ENCODE measurements around the gene GALNT17.

The GALNT17 gene

GRCh38 chr7:71157757-71158156 is 25.8 kb downstream of the GALNT17 start:
- no peaks in the 10 kb centered on the region for H3K9me2 ChIP-seq (replicated peaks; ENCODE audit: low read depth, low read length)
- H3F3A ChIP-seq (ENCODE audit: low read depth) = no peaks in the 10 kb centered on the region
- no peaks in the 10 kb centered on the region for H3K36me3 ChIP-seq (ENCODE audit: insufficient read depth, low read length)
- no peak overlapping the region for H3K4me2 ChIP-seq (ENCODE audit: low read depth, low read length, poor library complexity, severe bottlenecking)
- no peaks in the 10 kb centered on the region for H3K79me2 ChIP-seq (ENCODE audit: insufficient read depth, low read length)
- peaks cover 6% of the 10 kb centered on the region; the same call in 1 of the 2 replicates for H3K9me3 ChIP-seq (ENCODE audit: insufficient read depth, low read depth, low read length)
- no peaks in the 10 kb centered on the region for H3K4me1 ChIP-seq (ENCODE audit: insufficient read depth, low read length, poor library complexity, severe bottlenecking)
- H2AFZ ChIP-seq (ENCODE audit: low read length) = no peak overlapping the region
- H3K27me3 ChIP-seq (ENCODE audit: insufficient read depth, low read length, poor library complexity, severe bottlenecking) = no peaks in the 10 kb centered on the region
- H4K20me1 ChIP-seq (ENCODE audit: insufficient read depth, low read length, poor library complexity, severe bottlenecking) = no peaks in the 10 kb centered on the region
- no peak overlapping the region for H3K9ac ChIP-seq (ENCODE audit: low read depth, low read length, poor library complexity, severe bottlenecking)
- no peak overlapping the region for H3K4me3 ChIP-seq (ENCODE audit: low read length, poor library complexity, severe bottlenecking)
- no peak for TF ChIP-seq EZH2phosphoT487 (IDR thresholded peaks at IDR 0.05; ENCODE audit: borderline replicate concordance)
- TF ChIP-seq, protein P1, sequence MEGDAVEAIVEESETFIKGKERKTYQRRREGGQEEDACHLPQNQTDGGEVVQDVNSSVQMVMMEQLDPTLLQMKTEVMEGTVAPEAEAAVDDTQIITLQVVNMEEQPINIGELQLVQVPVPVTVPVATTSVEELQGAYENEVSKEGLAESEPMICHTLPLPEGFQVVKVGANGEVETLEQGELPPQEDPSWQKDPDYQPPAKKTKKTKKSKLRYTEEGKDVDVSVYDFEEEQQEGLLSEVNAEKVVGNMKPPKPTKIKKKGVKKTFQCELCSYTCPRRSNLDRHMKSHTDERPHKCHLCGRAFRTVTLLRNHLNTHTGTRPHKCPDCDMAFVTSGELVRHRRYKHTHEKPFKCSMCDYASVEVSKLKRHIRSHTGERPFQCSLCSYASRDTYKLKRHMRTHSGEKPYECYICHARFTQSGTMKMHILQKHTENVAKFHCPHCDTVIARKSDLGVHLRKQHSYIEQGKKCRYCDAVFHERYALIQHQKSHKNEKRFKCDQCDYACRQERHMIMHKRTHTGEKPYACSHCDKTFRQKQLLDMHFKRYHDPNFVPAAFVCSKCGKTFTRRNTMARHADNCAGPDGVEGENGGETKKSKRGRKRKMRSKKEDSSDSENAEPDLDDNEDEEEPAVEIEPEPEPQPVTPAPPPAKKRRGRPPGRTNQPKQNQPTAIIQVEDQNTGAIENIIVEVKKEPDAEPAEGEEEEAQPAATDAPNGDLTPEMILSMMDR (conservative IDR thresholded peaks at IDR 0.05; ENCODE audit: low read length) = no peak

GRCh38 chr7:71165708-71166107 is 33.8 kb downstream of the GALNT17 start:
- Histone ChIP-seq H3K4me2 (ENCODE audit: low read depth, low read length, poor library complexity, severe bottlenecking) (no peak overlapping the region), H4K20me1 (ENCODE audit: insufficient read depth, low read length, poor library complexity, severe bottlenecking) (no peaks in the 10 kb centered on the region), H2AFZ (ENCODE audit: low read length) (no peak overlapping the region), H3K9me2 (replicated peaks; ENCODE audit: low read depth, low read length) (no peaks in the 10 kb centered on the region), H3K36me3 (ENCODE audit: insufficient read depth, low read length) (no peaks in the 10 kb centered on the region), H3K4me1 (ENCODE audit: insufficient read depth, low read length, poor library complexity, severe bottlenecking) (no peaks in the 10 kb centered on the region), H3K4me3 (ENCODE audit: low read length, poor library complexity, severe bottlenecking) (no peak overlapping the region), H3F3A (ENCODE audit: low read depth) (no peaks in the 10 kb centered on the region), H3K9ac (ENCODE audit: low read depth, low read length, poor library complexity, severe bottlenecking) (no peak overlapping the region), H3K79me2 (ENCODE audit: insufficient read depth, low read length) (no peaks in the 10 kb centered on the region), H3K9me3 (ENCODE audit: insufficient read depth, low read depth, low read length) (peaks cover 4% of the 10 kb centered on the region; the same call in 1 of the 2 replicates), H3K27me3 (ENCODE audit: insufficient read depth, low read length, poor library complexity, severe bottlenecking) (no peaks in the 10 kb centered on the region)
- TF ChIP-seq, protein P1 (conservative IDR thresholded peaks at IDR 0.05; ENCODE audit: low read length) = no peak
- no peak for TF ChIP-seq EZH2phosphoT487 (IDR thresholded peaks at IDR 0.05; ENCODE audit: borderline replicate concordance)

- Histone ChIP-seq H3K4me1 (ENCODE audit: insufficient read depth, low read length, poor library complexity, severe bottlenecking) (no peaks in the 10 kb centered on the region), H3K4me2 (ENCODE audit: low read depth, low read length, poor library complexity, severe bottlenecking) (no peak overlapping the region), H3F3A (ENCODE audit: low read depth) (no peaks in the 10 kb centered on the region), H4K20me1 (ENCODE audit: insufficient read depth, low read length, poor library complexity, severe bottlenecking) (no peaks in the 10 kb centered on the region), H3K9me3 (ENCODE audit: insufficient read depth, low read depth, low read length) (peaks cover 8% of the 10 kb centered on the region; the same call in 1 of the 2 replicates), H3K9ac (ENCODE audit: low read depth, low read length, poor library complexity, severe bottlenecking) (no peak overlapping the region), H2AFZ (ENCODE audit: low read length) (no peak overlapping the region), H3K9me2 (replicated peaks; ENCODE audit: low read depth, low read length) (no peaks in the 10 kb centered on the region), H3K36me3 (ENCODE audit: insufficient read depth, low read length) (no peaks in the 10 kb centered on the region), H3K4me3 (ENCODE audit: low read length, poor library complexity, severe bottlenecking) (no peak overlapping the region), H3K79me2 (ENCODE audit: insufficient read depth, low read length) (no peaks in the 10 kb centered on the region), H3K27me3 (ENCODE audit: insufficient read depth, low read length, poor library complexity, severe bottlenecking) (no peaks in the 10 kb centered on the region)
- no peak for TF ChIP-seq EZH2phosphoT487 (IDR thresholded peaks at IDR 0.05; ENCODE audit: borderline replicate concordance)
- TF ChIP-seq, protein P1 (conservative IDR thresholded peaks at IDR 0.05; ENCODE audit: low read length) = no peak
These were observed 39.5 kb downstream of the GALNT17 start for GRCh38 chr7:71171476-71171875.

All from Loucy (cell line).